Putamen (tissue), 1 donor: ENCODE results near the gene OBI1.
A peak's percentile ranks its signal among the peaks of the same experiment; 100 is the strongest.

ENCODE experiments used
- DNase-seq: peaks from one replicate; pipeline ENCODE4 v3.0.0-alpha.2; 2016; ENCODE audit warnings: low spot score

OBI1 gene

DNA sequence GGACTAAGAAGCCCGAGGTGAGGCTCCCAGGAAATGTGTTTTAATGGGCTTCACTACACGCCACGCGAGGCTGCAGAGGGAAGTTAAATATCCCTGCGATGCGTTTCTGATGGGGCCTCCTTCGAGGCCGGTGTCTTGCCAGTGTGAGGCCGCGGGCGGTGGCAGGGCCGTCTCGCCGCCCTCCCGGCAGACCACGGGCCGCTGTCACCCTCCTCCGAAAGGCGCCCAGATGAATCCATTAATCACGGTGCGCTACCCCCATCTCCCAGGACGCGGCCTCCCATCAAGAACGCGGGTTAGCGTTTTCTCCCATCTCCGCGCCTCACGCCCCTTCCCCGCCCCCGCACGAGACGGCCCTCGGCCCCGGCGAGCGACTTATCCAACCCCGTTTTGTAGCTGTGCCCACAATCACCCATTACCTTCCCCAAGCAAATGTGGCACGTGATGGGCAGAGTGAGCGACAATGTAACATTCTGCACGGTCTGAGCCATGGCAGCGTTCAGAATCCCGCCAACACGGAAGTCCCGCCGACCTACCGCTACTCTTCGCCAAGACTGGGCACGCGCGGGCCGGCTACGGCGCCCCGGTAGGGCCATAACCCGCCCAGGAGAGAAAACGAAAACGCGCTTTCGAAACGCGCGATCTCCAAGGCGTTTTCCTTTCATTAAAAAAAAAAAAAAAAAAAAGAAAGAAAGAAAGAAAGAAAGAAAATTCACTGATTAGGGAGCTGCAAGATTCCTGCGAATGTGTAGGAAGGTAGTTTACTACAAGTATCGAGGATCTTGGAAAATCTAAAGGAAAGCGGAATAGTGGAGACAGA lies at the start of gene OBI1:
Gene OBI1 (minus strand): TSS at position 526 of the 820 bp plus-strand sequence. CDS start 35 bp downstream, at position 491.
- DNase-seq: peak; percentile 89

- DNase-seq: no peak
Observed at GRCh38 chr13:78701383-78701782, 42.4 kb upstream of the OBI1 start.

DNA sequence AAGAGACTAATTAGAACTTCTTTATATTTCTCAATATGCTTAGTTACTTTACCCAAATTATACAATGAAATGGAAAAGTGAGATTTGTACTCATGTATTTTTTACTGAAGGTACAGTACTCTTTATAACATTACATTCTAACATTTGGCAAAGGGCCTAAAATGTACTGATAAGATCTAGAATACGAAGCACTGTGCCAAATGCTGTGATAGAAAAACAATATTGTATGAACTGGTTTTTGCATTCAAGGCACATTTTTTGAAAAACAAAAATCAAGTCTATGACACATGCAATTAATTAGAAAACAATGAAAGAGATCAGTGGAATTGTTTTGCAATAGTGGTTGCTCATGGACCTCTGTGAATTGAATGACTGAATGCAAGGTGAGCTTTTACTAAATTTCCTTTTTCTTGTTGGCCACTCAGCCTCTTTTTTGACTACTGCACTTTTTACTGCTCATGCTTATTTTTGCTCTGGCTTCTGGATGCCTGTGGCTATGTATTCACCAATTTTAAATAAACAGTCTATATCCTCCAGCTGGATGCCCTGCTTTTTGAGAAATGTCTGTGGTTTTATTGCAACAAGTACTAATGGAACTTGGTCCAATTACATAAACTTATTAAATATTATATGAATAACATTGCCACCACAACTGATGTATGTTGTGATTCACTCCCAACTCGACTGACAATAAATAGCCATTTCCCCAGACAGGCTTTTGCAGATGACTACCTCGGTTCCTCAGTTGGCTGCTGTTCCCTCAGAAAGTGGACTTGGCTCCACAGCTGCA lies 41.4 kb upstream of the OBI1 start:
- no peak for DNase-seq

- DNase-seq: no peak
Observed at GRCh38 chr13:78689011-78689410, 30.1 kb upstream of the OBI1 start.

- no peak for DNase-seq
Observed at GRCh38 chr13:78686461-78686860, 27.5 kb upstream of the OBI1 start.

DNA sequence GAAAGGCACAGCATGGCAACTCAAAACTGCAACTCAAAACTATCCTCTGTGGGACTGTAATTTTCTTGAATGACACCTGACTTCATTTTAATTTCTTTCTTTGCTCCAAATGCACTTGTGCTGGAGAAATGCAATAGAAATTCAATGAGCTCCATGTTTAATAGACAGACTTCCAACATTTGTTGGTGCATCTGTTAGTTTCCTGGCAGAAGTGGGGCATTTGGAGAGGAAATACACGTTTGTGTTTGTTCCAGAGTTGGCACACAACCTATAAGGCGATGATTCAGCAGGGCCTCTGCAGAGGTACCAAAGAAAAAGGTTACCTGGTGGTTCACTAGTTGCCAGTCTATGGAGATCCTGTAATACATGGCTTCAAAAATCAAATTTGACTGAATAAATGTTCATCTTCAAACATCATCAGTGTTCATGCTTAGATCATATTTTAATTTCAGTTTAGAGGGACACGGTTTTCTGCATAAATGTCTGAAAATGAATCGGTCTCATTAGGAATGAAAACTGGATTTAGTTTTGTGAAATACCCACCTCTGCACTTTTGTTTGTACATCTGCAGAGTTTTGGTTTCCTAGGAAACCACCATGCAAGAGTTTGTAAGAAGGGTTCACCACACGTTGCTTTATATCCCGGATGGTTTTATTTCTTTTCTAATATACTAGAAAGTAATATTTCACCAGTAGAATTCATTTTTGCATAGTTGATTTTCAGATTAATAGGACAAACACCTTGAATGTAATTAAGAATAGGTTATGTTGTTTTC lies 21.8 kb upstream of the OBI1 start:
- DNase-seq: no peak

- DNase-seq: no peak
Observed at GRCh38 chr13:78680115-78680561, 21.2 kb upstream of the OBI1 start.

DNA sequence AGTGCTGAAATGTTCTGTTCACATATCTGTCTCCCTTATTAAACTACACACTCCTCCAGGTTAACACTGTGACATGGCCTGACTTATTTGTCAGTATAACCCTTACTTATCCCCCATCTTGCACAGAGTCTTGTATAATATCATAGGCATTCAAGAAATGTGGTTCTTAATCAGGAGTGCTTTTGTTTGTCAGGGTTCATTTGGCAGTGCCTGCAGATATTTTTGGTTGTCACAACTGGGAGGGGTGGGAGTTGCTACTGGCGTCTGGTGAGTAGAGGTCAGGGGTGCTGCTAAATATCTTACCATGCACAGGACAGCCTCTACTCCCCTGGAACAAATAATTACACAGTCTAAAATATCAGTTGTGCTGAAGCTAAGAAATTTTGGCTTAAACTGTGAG lies 20.4 kb upstream of the OBI1 start:
- DNase-seq: no peak

GRCh38 chr13:78675112-78675511 lies 16.2 kb upstream of the OBI1 start:
- DNase-seq: no peak

DNA sequence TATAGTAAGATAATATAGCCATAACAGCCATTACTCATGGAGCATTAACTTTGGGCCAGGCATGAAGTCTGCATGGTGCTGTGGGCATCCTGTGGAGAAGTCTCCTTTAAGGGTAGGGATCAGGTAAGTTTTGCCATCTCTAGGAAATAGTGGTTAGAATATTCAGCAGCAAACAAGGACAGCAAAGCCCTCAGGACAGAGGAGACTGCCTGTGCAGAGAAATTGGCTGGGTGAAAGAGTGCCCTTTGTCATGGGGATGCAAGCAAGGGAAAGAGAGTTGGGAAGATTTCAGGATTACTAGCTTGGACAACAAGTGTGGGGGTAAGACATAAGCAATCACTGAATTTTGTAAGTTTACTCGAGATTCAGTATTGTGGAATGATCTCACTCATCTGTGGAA lies 15.7 kb upstream of the OBI1 start:
- no peak for DNase-seq

GRCh38 chr13:78662467-78662866 lies 3.5 kb upstream of the OBI1 start:
- no peak for DNase-seq

DNA sequence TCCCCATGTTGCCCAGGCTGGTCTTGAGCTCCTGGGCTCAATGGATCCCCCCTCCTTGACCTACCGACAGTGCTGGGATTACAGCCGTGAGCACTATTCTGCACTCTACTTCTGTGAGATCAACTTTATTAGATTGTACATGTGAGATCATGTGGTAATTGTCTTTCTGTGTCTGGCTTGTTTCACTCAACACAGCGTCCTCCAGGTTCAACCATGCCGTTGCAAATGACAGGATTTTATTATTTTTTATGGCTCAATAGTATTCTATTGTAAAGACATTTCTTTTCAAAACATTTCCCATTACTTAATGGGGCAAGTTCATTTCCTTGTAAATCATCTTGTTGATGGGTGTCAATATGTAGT lies 1.5 kb upstream of the OBI1 start:
- DNase-seq: no peak

GRCh38 chr13:78659732-78660494 lies 958 bp upstream of the OBI1 start:
- DNase-seq: peak; percentile 2

- no peak for DNase-seq
Observed at GRCh38 chr13:78659450-78659730, 435 bp upstream of the OBI1 start.

GRCh38 chr13:78657699-78658629 lies 991 bp downstream of the OBI1 start:
- peak; percentile 4 for DNase-seq

- DNase-seq: no peak
Observed at GRCh38 chr13:78655906-78656305, 3.0 kb downstream of the OBI1 start.

GRCh38 chr13:78655007-78655406 lies 3.9 kb downstream of the OBI1 start:
- DNase-seq: no peak

GRCh38 chr13:78652651-78653050 lies 6.3 kb downstream of the OBI1 start:
- no peak for DNase-seq

DNA sequence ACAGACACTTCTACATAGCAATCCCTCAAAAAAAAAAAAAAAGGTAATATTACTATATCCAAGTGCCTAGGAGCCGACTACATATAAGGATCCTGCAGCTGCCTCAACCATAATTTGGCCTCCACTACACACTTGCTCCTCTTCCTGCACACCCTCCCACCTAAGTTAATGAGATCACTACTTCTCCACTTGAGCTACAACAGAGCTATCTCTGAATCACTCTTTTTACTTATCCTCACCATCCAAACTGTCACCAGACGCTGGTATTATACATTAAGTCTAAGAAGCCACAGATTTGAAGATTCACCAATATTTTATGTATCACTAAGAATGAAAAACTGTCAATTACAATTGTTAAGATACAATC lies 8.3 kb downstream of the OBI1 start:
- DNase-seq: no peak

DNA sequence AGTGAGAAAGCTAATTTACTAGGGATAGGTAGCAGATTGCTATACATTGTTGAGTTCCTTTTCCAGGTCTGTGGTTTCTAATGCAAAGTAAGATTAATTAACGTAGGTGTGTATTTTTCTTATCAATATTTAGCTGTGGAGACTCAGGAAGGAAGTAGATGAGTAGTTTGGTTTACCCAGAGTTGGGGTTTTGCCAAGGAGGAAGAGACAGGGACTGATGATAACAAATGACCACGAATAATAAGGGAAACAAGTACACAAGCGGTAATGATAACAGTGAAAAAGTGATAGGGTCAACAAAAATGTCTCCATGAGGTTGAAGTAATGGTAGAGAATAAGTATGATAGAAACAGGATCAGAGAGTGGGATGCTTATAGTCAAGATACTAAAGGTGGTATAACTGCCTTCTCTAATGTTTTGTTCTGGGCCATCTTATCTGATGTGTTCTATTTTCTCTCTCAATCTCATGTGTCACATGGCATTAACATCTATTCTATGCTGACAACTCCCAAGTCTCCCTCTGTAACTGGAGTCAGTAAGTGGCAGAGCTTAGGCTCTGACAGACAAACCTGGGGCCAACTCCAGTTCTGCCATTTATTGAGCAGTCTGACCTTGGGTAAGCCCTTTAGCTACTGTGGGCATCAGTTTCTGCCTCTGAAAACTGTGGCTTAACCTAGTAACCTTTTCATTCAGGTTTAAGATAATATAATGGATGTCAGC lies 8.8 kb downstream of the OBI1 start:
- DNase-seq: no peak
